Activated naive CD8-positive, alpha-beta T cell treated with anti-CD3 and anti-CD28 coated beads for 36 hours (primary cell): ENCODE measurements around the gene ADD2. TPM values are rescaled to one million over a fixed set of nuclear protein-coding genes. Genes with fewer than 3 reads are reported as not detected.

Experiments
- DNase-seq: peaks from one replicate; pipeline ENCODE4 v3.0.0; 2021
- H3K27ac Mint-ChIP-seq: one replicate; pipeline ENCODE4 v1.8.0; 2022; ENCODE audit warnings: mild to moderate bottlenecking, moderate library complexity, mixed read lengths
- H3K27me3 Mint-ChIP-seq: one replicate; pipeline ENCODE4 v1.8.0; 2022; ENCODE audit warnings: mild to moderate bottlenecking, mixed read lengths
- H3K36me3 Mint-ChIP-seq: one replicate; pipeline ENCODE4 v1.8.0; 2021; ENCODE audit warnings: mild to moderate bottlenecking, mixed read lengths
- H3K4me1 Mint-ChIP-seq: one replicate; pipeline ENCODE4 v1.8.0; 2021; ENCODE audit warnings: mixed read lengths
- H3K4me3 Mint-ChIP-seq: one replicate; pipeline ENCODE4 v1.8.0; 2022; ENCODE audit warnings: mild to moderate bottlenecking, moderate library complexity, mixed read lengths
- H3K9me3 Mint-ChIP-seq: one replicate; pipeline ENCODE4 v1.8.0; 2022; ENCODE audit warnings: mixed read lengths
- total RNA-seq, 2 experiments: library from RNA; stranded (reverse); gene quantifications; one replicate each; pipeline ENCODE4 v1.2.3, GENCODE V29; 2021

Gene ADD2
- total RNA-seq, 2 experiments from 2014 or later = 33.2 to 36.1 TPM

DNA sequence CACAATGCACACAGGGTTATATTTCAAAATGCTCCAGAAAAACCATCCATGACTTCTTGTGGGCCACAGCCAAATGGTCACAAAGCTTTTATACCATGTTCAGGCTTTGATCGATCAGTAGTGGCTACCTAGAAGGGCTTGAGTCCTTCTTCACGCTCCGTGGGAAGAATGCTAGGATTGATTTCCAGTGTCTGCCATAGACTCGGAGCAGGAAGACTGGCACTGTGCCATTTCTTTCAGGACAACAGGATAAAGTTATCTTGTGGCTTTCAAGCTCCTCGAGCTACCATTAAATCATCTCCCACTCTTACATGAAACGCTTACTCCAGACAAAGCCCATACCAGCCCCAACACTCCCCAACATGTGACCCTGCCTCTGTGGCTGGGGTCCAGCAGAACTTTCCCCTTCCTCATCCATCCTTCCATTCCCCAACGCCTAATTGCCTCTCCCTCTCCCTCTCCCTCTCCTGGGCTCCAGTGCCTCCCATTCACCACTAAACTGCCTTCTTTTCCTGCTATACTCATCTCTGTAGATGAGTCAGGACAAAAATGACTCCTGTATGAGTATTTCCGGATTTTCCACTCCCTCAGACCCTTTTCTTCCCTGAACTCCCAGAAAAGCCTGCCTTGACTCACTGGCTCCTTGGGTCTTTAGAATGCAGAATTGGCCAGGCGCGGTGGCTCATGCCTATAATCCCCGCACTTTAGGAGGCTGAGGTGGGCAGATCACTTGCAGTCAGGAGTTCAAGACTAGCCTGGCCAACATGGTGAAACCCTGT, 40.9 kb downstream of the ADD2 start:
- Mint-ChIP-seq H3K4me1 (peaks cover 6% of the 10 kb centered on the region), H3K9me3 (no peaks in the 10 kb centered on the region), H3K36me3 (no peaks in the 10 kb centered on the region), H3K27ac (no peak overlapping the region), H3K27me3 (no peaks in the 10 kb centered on the region), H3K4me3 (no peak overlapping the region)
- no peak for DNase-seq

DNA sequence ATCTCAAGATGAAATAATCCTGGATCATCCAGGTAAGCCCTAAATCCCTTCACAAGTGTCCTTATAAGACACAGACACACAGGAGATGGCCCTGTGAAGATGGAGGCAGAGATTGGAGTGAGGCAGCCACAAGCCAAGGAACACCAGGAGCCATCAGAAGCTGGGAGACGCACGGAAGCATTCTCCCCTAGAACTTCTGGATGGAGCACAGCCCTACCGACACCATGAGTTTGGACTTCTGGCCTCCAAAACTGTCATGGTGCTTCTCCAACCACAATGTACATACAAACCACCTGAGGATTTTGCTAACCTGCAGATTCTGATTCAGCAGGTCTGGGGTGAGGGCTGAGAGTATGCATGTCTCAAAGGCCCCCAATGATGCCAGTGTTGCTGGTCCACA, 42.5 kb downstream of the ADD2 start:
- no peak overlapping the region for H3K27ac Mint-ChIP-seq
- no peaks in the 10 kb centered on the region for H3K9me3 Mint-ChIP-seq
- no peaks in the 10 kb centered on the region for H3K4me1 Mint-ChIP-seq
- no peak for DNase-seq
- no peaks in the 10 kb centered on the region for H3K27me3 Mint-ChIP-seq
- no peak overlapping the region for H3K4me3 Mint-ChIP-seq
- no peaks in the 10 kb centered on the region for H3K36me3 Mint-ChIP-seq

- H3K4me1 Mint-ChIP-seq = no peaks in the 10 kb centered on the region
- no peak for DNase-seq
- no peaks in the 10 kb centered on the region for H3K9me3 Mint-ChIP-seq
- no peak overlapping the region for H3K4me3 Mint-ChIP-seq
- H3K36me3 Mint-ChIP-seq = no peaks in the 10 kb centered on the region
- H3K27ac Mint-ChIP-seq = no peak overlapping the region
- no peaks in the 10 kb centered on the region for H3K27me3 Mint-ChIP-seq
Measured at GRCh38 chr2:70724366-70724765, 43.6 kb downstream of the ADD2 start.

GRCh38 chr2:70723286-70723885, 44.6 kb downstream of the ADD2 start:
- H3K27ac Mint-ChIP-seq = no peak overlapping the region
- no peaks in the 10 kb centered on the region for H3K36me3 Mint-ChIP-seq
- H3K9me3 Mint-ChIP-seq = no peaks in the 10 kb centered on the region
- H3K4me1 Mint-ChIP-seq = no peaks in the 10 kb centered on the region
- DNase-seq = no peak
- H3K4me3 Mint-ChIP-seq = no peak overlapping the region
- no peaks in the 10 kb centered on the region for H3K27me3 Mint-ChIP-seq

DNA sequence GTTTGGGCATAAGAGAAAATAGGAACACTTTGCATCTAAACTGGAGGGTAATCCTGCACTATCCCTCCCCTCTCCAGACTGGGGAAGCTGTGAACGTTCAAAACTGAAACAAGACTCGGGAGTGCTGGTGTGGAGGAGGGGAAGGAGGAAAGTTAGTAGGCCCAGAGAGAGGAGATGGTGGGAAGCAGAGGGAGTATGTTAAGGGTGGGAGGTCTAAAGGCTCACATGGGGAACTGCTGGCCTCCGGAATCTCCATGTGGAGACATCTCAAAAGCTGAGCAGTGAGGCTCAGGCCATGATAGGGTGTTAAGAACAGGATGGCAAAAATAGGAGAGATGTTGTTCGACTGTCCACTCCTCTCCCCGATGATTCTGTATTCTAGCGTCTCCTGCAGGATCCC, 47.9 kb downstream of the ADD2 start:
- H3K27ac Mint-ChIP-seq = no peak overlapping the region
- DNase-seq = no peak
- H3K27me3 Mint-ChIP-seq = no peaks in the 10 kb centered on the region
- no peaks in the 10 kb centered on the region for H3K9me3 Mint-ChIP-seq
- H3K4me3 Mint-ChIP-seq = no peak overlapping the region
- H3K36me3 Mint-ChIP-seq = no peaks in the 10 kb centered on the region
- no peaks in the 10 kb centered on the region for H3K4me1 Mint-ChIP-seq

DNA sequence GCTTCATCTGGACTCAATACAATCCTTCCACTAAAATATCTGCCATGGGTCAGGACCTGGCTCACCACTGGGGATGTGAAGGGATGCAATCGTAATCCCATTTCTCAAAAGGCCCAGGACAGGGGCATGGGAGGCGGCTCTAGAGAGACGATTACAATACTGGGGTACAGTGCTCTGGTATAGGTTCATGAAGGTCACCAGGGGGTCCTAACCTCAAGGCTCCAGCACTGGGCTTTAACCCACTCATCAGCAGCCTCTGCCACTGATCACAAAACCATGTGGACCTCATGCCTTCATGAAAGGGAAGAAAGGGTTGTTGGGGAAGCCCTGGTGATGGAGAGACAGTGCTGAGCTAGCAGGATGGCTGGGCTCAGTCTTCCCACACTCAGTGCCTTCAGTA, 48.8 kb downstream of the ADD2 start:
- Mint-ChIP-seq H3K27ac (no peak overlapping the region), H3K4me1 (no peaks in the 10 kb centered on the region), H3K27me3 (no peaks in the 10 kb centered on the region), H3K9me3 (no peaks in the 10 kb centered on the region), H3K36me3 (no peaks in the 10 kb centered on the region), H3K4me3 (no peak overlapping the region)
- DNase-seq = no peak

- Mint-ChIP-seq H3K27me3 (no peaks in the 10 kb centered on the region), H3K4me1 (no peaks in the 10 kb centered on the region), H3K36me3 (no peaks in the 10 kb centered on the region), H3K27ac (no peak overlapping the region), H3K9me3 (no peaks in the 10 kb centered on the region), H3K4me3 (no peak overlapping the region)
- no peak for DNase-seq
Measured at GRCh38 chr2:70718736-70719135, 49.3 kb downstream of the ADD2 start.

DNA sequence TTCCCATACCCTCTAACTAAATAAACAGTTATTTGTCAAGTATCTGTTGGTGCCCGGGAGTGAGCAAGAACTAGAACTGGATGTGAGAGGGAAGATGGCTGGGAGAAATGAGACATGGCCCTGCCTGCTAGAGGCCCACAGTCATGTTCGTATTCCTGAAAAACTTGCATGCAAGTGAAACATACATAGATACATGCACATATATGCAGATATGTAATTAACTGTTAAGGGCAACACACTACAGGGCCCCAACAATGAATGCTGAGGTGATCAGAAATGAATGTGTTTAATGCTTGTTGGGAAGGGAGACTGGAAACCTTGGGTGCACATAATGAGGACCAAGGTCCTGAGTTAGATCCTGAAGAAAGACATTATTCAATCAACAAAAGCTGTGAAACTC, 49.8 kb downstream of the ADD2 start:
- Mint-ChIP-seq H3K27ac (no peak overlapping the region), H3K4me1 (no peaks in the 10 kb centered on the region), H3K27me3 (no peaks in the 10 kb centered on the region), H3K9me3 (no peaks in the 10 kb centered on the region), H3K4me3 (no peak overlapping the region), H3K36me3 (no peaks in the 10 kb centered on the region)
- DNase-seq = no peak

- H3K27me3 Mint-ChIP-seq = no peaks in the 10 kb centered on the region
- no peak for DNase-seq
- H3K4me1 Mint-ChIP-seq = no peaks in the 10 kb centered on the region
- no peak overlapping the region for H3K27ac Mint-ChIP-seq
- no peaks in the 10 kb centered on the region for H3K9me3 Mint-ChIP-seq
- H3K36me3 Mint-ChIP-seq = no peaks in the 10 kb centered on the region
- H3K4me3 Mint-ChIP-seq = no peak overlapping the region
Measured at GRCh38 chr2:70717431-70718038, 50.5 kb downstream of the ADD2 start.

GRCh38 chr2:70716951-70717350, 51.0 kb downstream of the ADD2 start:
- no peaks in the 10 kb centered on the region for H3K4me1 Mint-ChIP-seq
- H3K36me3 Mint-ChIP-seq = no peaks in the 10 kb centered on the region
- H3K4me3 Mint-ChIP-seq = no peak overlapping the region
- no peaks in the 10 kb centered on the region for H3K27me3 Mint-ChIP-seq
- H3K9me3 Mint-ChIP-seq = no peaks in the 10 kb centered on the region
- H3K27ac Mint-ChIP-seq = no peak overlapping the region
- no peak for DNase-seq

DNA sequence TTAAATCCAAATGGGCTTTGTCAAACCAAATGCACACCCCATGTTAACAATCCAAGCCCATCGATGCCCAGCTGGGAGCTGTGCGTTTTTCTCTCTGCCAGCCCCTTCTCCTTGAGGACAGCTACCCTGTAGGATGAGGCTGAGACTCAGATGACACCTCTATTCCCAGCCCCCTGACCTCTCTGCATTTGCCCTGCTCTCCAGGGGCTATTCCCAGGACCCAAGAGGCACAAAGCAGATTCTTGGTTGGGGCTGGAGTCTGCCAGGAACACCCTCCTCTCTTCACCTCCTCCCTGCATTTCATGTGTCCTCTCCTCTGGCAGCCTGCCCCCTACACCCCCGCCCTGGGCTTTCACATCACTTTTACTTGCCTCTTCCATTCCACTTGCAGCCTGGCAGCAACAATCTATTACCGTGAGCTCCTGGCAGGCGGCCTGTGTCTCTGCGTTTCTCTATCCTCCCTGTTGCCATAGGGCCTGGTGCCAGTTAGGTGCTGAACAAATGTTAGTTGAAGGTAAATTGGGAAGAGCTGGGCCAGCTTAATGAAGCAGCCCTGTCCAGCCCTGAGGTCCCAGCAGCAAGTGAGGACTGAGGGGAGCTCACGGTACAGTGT, 51.8 kb downstream of the ADD2 start:
- Mint-ChIP-seq H3K36me3 (no peaks in the 10 kb centered on the region), H3K4me1 (no peaks in the 10 kb centered on the region), H3K9me3 (no peaks in the 10 kb centered on the region), H3K27me3 (no peaks in the 10 kb centered on the region), H3K4me3 (no peak overlapping the region), H3K27ac (no peak overlapping the region)
- DNase-seq = no peak

GRCh38 chr2:70715071-70715985, 52.7 kb downstream of the ADD2 start:
- no peaks in the 10 kb centered on the region for H3K9me3 Mint-ChIP-seq
- no peaks in the 10 kb centered on the region for H3K36me3 Mint-ChIP-seq
- DNase-seq = no peak
- H3K27ac Mint-ChIP-seq = no peak overlapping the region
- H3K4me3 Mint-ChIP-seq = no peak overlapping the region
- H3K4me1 Mint-ChIP-seq = no peaks in the 10 kb centered on the region
- H3K27me3 Mint-ChIP-seq = no peaks in the 10 kb centered on the region

GRCh38 chr2:70714141-70714905, 53.7 kb downstream of the ADD2 start:
- DNase-seq = no peak
- Mint-ChIP-seq H3K4me3 (no peak overlapping the region), H3K27me3 (no peaks in the 10 kb centered on the region), H3K4me1 (no peaks in the 10 kb centered on the region), H3K27ac (no peak overlapping the region), H3K36me3 (no peaks in the 10 kb centered on the region), H3K9me3 (no peaks in the 10 kb centered on the region)

- no peaks in the 10 kb centered on the region for H3K27me3 Mint-ChIP-seq
- H3K27ac Mint-ChIP-seq = no peak overlapping the region
- no peak overlapping the region for H3K4me3 Mint-ChIP-seq
- H3K36me3 Mint-ChIP-seq = no peaks in the 10 kb centered on the region
- H3K4me1 Mint-ChIP-seq = peaks cover 4% of the 10 kb centered on the region
- DNase-seq = no peak
- no peaks in the 10 kb centered on the region for H3K9me3 Mint-ChIP-seq
Measured at GRCh38 chr2:70712916-70713315, 55.1 kb downstream of the ADD2 start.
